Hematopoietic multipotent progenitor cell treated with erythropoietin and hydrocortisone succinate and interleukin-3 and kit ligand, for 17 days (in vitro differentiated cells): ENCODE results near the gene TYROBP.
"Not testable (repeated sequence)": the region's sequence is repeated elsewhere in the genome, so short reads cannot be mapped to it uniquely, and the experiment has no call there.

Experiments
- DNase-seq: peaks from one replicate; pipeline ENCODE4 v3.0.0-alpha.2; 2015; ENCODE audit warnings: low spot score

The TYROBP gene

DNA sequence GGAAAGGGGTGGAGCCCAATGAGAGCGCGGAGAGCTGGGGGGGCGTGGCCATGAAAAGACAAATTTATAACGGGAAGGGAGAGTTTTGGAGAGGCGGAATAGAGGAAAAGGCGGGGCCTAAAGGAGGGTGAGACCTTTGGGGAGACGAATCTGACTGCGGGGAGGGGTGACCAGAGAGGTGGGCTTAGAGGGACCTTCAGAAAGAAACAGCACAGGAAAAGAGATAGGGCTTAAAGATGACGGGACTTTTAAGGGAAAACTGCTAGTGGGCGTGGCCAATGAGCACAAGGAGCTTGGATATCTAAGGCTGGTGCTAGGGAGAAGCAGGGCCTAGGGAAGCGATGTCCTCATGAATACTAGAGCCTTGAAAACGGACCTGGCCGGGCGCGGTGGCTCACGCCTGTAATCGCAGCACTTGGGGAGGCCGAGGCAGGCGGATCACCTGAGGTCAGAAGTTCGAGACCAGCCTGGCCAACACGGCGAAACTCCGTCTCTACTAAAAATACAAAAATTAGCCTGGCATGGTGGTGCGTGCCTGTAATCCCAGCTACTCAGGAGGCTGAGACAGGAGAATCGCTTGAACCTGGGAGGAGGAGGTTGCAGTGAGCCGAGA is 37.9 kb downstream of the TYROBP start:
- DNase-seq: not testable (repeated sequence)

GRCh38 chr19:35869327-35870123 is 38.6 kb downstream of the TYROBP start:
- peak; percentile 60 for DNase-seq

GRCh38 chr19:35868823-35869326 is 39.2 kb downstream of the TYROBP start:
- DNase-seq: no peak

- DNase-seq: no peak
Measured at GRCh38 chr19:35868172-35868822, 39.8 kb downstream of the TYROBP start, which contains the start of gene APLP1. TSS of gene APLP1 (plus strand) at chr19:35868574. CDS start at chr19:35868637, 63 bp downstream.

- DNase-seq: no peak
Measured at GRCh38 chr19:35863018-35863417, 45.1 kb downstream of the TYROBP start.

DNA sequence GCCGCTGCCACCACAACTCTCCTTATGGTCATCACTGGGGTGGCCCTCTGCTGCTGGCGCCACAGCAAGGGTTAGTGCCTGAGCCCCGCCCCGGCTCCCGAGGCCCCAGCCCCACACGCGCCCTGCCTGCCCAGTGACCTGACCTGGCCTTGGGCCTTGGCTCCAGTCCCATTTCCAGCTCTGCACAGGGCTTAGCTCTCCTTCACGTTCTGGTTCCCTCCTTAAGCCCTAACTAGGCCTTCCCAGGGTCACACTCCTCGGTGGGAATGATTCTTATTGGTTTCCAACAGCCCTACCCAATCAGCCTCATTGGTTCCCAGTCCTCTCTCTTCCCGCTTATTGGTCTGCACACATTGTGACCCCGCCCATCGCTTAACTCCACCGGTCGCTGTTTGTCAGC is 45.6 kb downstream of the TYROBP start:
- DNase-seq: no peak

GRCh38 chr19:35861640-35862160 is 46.4 kb downstream of the TYROBP start:
- DNase-seq: no peak

DNA sequence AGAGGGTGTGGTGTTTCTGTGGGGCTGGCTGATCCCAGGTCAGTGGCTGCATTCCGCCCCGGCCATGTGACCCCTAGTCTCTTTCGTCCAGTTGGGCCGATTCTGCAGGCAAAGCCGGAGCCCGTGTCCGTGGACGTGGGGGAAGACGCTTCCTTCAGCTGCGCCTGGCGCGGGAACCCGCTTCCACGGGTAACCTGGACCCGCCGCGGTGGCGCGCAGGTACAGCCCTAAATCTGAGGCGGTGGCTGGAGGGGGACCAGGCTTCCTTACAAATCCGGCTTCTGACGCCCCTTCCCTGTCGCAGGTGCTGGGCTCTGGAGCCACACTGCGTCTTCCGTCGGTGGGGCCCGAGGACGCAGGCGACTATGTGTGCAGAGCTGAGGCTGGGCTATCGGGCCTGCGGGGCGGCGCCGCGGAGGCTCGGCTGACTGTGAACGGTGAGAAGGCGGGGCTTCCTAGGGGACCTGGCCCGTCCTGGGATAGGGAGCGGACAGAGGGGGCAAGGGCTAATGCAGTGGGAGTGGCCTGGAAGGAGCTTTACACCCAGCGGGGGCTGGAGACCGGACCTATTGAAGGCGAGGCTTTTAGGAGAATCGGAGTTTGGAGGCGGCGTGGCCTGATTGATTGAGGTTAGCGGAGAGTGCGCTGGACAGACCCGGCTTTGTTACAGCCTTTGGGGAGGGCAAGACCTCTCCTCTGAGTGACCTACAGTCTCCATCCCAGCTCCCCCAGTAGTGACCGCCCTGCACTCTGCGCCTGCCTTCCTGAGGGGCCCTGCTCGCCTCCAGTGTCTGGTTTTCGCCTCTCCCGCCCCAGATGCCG is 47.1 kb downstream of the TYROBP start:
- no peak for DNase-seq

- DNase-seq: no peak
Measured at GRCh38 chr19:35860436-35860817, 47.7 kb downstream of the TYROBP start.

- no peak for DNase-seq
Measured at GRCh38 chr19:35859414-35859813, 48.7 kb downstream of the TYROBP start.

GRCh38 chr19:35858311-35858710 is 49.8 kb downstream of the TYROBP start:
- DNase-seq: no peak

DNA sequence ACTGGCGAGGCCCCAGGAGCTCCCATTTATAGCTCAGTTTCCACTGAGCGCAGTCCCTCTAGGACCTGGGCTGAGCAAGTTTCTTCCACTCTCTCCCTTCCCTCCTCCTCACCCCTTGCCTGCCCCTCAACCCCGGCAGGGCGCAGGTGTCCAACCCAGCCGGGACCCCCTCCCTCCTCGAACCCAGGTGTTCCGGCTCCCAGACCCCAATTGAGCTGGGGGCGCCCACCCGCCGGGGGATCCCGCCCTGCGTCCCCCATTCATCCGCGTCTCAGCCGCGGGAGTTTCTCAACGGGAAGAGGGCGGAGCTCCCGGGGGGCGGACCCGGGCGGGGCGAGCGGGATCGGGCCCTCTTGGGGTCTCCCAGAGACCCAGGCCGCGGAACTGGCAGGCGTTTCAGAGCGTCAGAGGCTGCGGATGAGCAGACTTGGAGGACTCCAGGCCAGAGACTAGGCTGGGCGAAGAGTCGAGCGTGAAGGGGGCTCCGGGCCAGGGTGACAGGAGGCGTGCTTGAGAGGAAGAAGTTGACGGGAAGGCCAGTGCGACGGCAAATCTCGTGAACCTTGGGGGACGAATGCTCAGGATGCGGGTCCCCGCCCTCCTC is 51.4 kb downstream of the TYROBP start, which contains the start of gene KIRREL2:
KIRREL2 (plus strand) TSS at position 366 of the 604 bp plus-strand sequence; CDS start at position 575, 209 bp downstream.
- no peak for DNase-seq
